Fibroblast of peridontal ligament (primary cell): ENCODE data around the gene CSAG2.
"Not testable (repeated sequence)": the region's sequence is repeated elsewhere in the genome, so short reads cannot be mapped to it uniquely, and the experiment has no call there.

ENCODE experiments used
- DNase-seq: peaks from one replicate; pipeline ENCODE4 v3.0.0-alpha.2; 2010; ENCODE audit errors: extremely low read depth

CSAG2 gene

GRCh38 chrX:152709173-152709572 lies at the start of gene CSAG2:
Gene CSAG2, minus strand, starts transcription at chrX:152709273. Its CDS starts 161 bp downstream, at chrX:152709112.
- not testable (repeated sequence) for DNase-seq

- DNase-seq: not testable (repeated sequence)
Measured at GRCh38 chrX:152754871-152755270, 45.8 kb upstream of the CSAG2 start.

GRCh38 chrX:152753686-152754650 lies 44.9 kb upstream of the CSAG2 start, which contains the start of gene MAGEA2:
Gene MAGEA2, minus strand, starts transcription at chrX:152753842. Its CDS starts 2,479 bp downstream, at chrX:152751363.
- DNase-seq: not testable (repeated sequence)

GRCh38 chrX:152738560-152738959 lies 29.5 kb upstream of the CSAG2 start:
- DNase-seq: no peak

- not testable (repeated sequence) for DNase-seq
Measured at GRCh38 chrX:152736528-152736927, 27.5 kb upstream of the CSAG2 start.

- DNase-seq: no peak
Measured at GRCh38 chrX:152735860-152736511, 26.9 kb upstream of the CSAG2 start.

- DNase-seq: no peak
Measured at GRCh38 chrX:152735101-152735500, 26.0 kb upstream of the CSAG2 start.

GRCh38 chrX:152734143-152734858 lies 25.2 kb upstream of the CSAG2 start:
- not testable (repeated sequence) for DNase-seq

- DNase-seq: no peak
Measured at GRCh38 chrX:152733261-152733975, 24.3 kb upstream of the CSAG2 start, which contains the start of the genes CSAG1 and MAGEA12. Gene CSAG1, minus strand, starts transcription at chrX:152733721. Its CDS starts 1,261 bp downstream, at chrX:152732460. Gene MAGEA12, plus strand, starts transcription at chrX:152733757. Its CDS starts 2,405 bp downstream, at chrX:152736162.

- no peak for DNase-seq
Measured at GRCh38 chrX:152725409-152725808, 16.3 kb upstream of the CSAG2 start.

- not testable (repeated sequence) for DNase-seq
Measured at GRCh38 chrX:152713815-152714787, 5.0 kb upstream of the CSAG2 start, which contains the start of gene MAGEA2B. Gene MAGEA2B, plus strand, starts transcription at chrX:152714628. Its CDS starts 2,479 bp downstream, at chrX:152717107.

- DNase-seq: not testable (repeated sequence)
Measured at GRCh38 chrX:152713195-152713594, 4.1 kb upstream of the CSAG2 start.

GRCh38 chrX:152706500-152706899 lies 2.6 kb downstream of the CSAG2 start:
- DNase-seq: not testable (repeated sequence)

- not testable (repeated sequence) for DNase-seq
Measured at GRCh38 chrX:152700390-152700789, 8.7 kb downstream of the CSAG2 start.

GRCh38 chrX:152697952-152698931 lies 10.8 kb downstream of the CSAG2 start, which contains the start of gene MAGEA3:
Gene MAGEA3, plus strand, starts transcription at chrX:152698794. Its CDS starts 2,039 bp downstream, at chrX:152700833.
- not testable (repeated sequence) for DNase-seq

GRCh38 chrX:152681012-152681411 lies 28.1 kb downstream of the CSAG2 start:
- DNase-seq: not testable (repeated sequence)

- DNase-seq: not testable (repeated sequence)
Measured at GRCh38 chrX:152674652-152675051, 34.4 kb downstream of the CSAG2 start.

- DNase-seq: no peak
Measured at GRCh38 chrX:152674135-152674534, 34.9 kb downstream of the CSAG2 start.
